HK-2 (cell line): Measurements from ENCODE around the gene KLLN.
"Not testable (repeated sequence)": the region's sequence is repeated elsewhere in the genome, so short reads cannot be mapped to it uniquely, and the experiment has no call there.

Experiments
- DNase-seq: peaks from one replicate; pipeline ENCODE4 v3.0.0-alpha.2; 2018; ENCODE audit not compliant: unreplicated experiment

KLLN gene

GRCh38 chr10:87866412-87866974, 3.2 kb upstream of the KLLN start:
- no peak for DNase-seq

GRCh38 chr10:87865241-87865881, 2.0 kb upstream of the KLLN start:
- no peak for DNase-seq

GRCh38 chr10:87864496-87865059, 1.2 kb upstream of the KLLN start:
- no peak for DNase-seq

GRCh38 chr10:87863951-87864495, 690 bp upstream of the KLLN start:
- peak; percentile 61 for DNase-seq

- no peak for DNase-seq
Measured at GRCh38 chr10:87862679-87863052, 667 bp downstream of the KLLN start.

GRCh38 chr10:87861953-87862678, 1.2 kb downstream of the KLLN start:
- DNase-seq = peak; percentile 95

- peak; percentile 82 for DNase-seq
Measured at GRCh38 chr10:87861566-87861952, 1.8 kb downstream of the KLLN start.

GRCh38 chr10:87860816-87861403, 2.4 kb downstream of the KLLN start:
- no peak for DNase-seq

- DNase-seq = no peak
Measured at GRCh38 chr10:87860156-87860795, 3.1 kb downstream of the KLLN start.

GRCh38 chr10:87855665-87856064, 7.7 kb downstream of the KLLN start:
- DNase-seq = not testable (repeated sequence)

GRCh38 chr10:87855247-87855646, 8.1 kb downstream of the KLLN start:
- DNase-seq = not testable (repeated sequence)

- DNase-seq = no peak
Measured at GRCh38 chr10:87852089-87852488, 11.2 kb downstream of the KLLN start.

GRCh38 chr10:87850742-87851205, 12.6 kb downstream of the KLLN start:
- DNase-seq = peak; percentile 46

- no peak for DNase-seq
Measured at GRCh38 chr10:87849001-87849400, 14.3 kb downstream of the KLLN start.

GRCh38 chr10:87847550-87847949, 15.8 kb downstream of the KLLN start:
- DNase-seq = no peak

- not testable (repeated sequence) for DNase-seq
Measured at GRCh38 chr10:87846711-87847110, 16.6 kb downstream of the KLLN start.

- no peak for DNase-seq
Measured at GRCh38 chr10:87846023-87846422, 17.3 kb downstream of the KLLN start.

GRCh38 chr10:87845624-87845998, 17.7 kb downstream of the KLLN start:
- DNase-seq = no peak

- DNase-seq = no peak
Measured at GRCh38 chr10:87844837-87845623, 18.3 kb downstream of the KLLN start.

GRCh38 chr10:87843714-87844113, 19.6 kb downstream of the KLLN start:
- no peak for DNase-seq
